HG03565 (cell line): ENCODE results near the gene KCNK18.
"Not testable (repeated sequence)": the region's sequence is repeated elsewhere in the genome, so short reads cannot be mapped to it uniquely, and the experiment has no call there.

Source experiments
- ATAC-seq: cut with Tn5 transposase; IDR thresholded peaks from one replicate; pipeline ENCODE4 v1.9.1; 2021; ENCODE audit warnings: mild to moderate bottlenecking, moderate library complexity; ENCODE audit not compliant: unreplicated experiment

The KCNK18 gene

GRCh38 chr10:117169480-117169879 lies 27.8 kb upstream of the KCNK18 start:
- ATAC-seq, result no peak

DNA sequence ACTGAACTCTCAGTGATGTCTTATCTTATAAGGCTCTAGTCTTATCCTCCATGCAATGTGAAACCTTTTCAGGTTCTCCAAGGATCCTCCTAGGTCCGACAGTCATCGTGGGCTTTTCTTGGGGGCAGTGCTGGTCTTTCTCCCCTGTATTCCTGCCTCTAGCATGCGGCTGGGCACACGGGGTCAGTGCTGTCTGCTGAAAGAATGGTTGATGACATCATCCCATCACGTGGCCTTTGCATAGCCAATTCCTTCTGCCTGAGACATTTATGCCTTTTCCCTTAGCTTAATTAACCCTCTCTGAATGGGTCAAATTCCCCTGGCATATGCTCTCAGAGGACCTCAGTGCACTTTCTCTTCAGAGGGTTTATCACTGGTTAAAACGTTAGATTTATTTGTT lies 27.0 kb upstream of the KCNK18 start:
- ATAC-seq, result no peak

GRCh38 chr10:117174439-117175214 lies 22.7 kb upstream of the KCNK18 start:
- ATAC-seq, result peak; percentile 79

GRCh38 chr10:117175215-117175900 lies 21.9 kb upstream of the KCNK18 start:
- peak; percentile 15 for ATAC-seq

GRCh38 chr10:117175901-117176534 lies 21.3 kb upstream of the KCNK18 start:
- no peak for ATAC-seq

DNA sequence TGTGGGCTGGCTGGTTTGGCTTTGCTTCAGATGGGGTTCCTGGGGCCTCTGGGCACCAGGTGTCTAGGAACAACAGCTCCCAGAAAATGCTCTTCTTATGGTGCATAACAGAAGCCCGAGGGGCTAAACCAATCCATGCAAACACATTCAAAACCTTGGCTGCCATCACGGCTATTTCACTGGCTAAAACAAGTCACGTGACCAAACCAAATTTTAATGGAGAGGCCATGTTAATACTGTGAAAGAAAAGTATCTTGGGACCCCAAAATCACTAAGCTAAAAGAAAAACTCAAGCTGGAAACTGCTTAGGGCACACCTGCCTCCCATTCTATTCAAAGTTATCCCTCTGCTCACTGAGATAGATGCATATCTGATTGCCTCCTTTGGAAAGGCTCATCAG lies 19.1 kb upstream of the KCNK18 start:
- no peak for ATAC-seq

DNA sequence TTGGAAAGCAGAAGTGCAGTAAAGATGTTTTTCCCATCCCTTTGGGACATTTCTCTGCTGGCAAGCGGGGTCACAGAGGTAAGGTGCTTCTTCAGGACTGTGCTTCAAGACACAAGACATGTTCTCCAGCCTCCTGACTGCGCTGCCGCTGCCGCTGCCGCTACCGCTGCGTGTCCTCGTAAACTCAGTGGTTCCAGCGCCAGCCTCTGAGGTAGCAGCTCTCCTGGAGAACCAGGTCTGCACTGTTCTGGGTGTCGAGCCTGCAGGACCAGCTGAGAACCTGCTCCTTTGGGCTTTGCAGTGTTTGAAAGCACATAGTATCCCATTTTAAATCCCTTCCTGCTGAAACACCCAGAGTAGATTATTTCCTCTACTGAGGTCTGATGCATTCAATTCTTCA lies 13.0 kb upstream of the KCNK18 start:
- ATAC-seq, result no peak

DNA sequence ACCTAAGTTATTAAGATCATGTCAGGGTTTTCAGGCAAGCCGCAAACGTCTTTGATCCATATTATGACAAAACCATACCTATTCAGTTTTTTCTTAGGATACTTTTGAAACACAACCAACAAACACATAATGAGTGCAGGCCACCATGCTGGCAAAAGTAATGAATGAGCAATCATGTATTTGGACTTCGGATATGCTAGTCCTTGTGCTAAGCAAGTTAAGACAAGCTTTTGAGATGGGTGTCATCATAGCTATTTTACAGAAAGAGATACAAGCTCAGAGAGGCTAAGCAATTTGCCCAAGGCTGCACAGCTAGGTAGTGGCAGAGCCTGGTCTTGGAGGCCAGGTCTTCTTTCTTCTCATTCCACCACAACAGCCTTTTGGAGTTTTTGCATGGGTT lies 12.5 kb upstream of the KCNK18 start:
- no peak for ATAC-seq

GRCh38 chr10:117185817-117186216 lies 11.5 kb upstream of the KCNK18 start:
- ATAC-seq, result not testable (repeated sequence)

DNA sequence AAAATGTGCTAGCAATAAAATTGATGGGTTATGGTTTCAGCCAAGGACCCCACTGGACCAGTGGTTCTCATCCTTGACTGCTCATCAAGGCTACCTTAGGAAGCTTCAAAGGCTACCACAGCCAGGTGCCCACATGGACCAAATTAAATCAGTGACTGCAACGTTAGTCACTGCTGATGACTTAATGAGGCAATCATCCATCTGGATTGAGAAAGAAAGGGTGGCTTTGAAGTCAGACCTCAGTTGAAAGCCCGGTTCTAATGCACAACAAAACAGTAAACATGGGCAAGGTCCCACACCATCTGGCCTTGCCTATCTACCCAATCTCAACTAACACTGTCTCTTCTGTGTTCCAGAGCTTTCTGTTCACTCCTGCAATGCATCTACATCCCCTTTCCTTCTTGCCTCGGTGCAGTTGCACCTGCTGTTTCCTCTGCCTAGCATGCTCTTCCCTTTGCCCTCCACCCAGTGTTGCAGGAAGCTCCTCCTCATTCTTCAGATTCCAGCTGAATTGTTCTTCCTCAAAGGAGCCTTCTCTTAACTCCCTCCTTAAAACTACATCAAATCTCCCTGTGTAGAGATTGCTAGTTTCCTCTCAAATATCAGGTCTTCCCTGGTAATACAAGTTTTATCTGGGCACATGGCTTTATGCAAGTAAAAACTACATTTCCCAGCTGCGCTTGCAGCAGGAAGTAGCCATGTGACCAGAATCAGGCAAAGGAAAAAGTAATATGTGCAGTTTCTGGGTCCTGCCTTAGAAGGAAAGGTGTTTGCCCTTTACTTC lies 10.3 kb upstream of the KCNK18 start:
- ATAC-seq, result no peak

GRCh38 chr10:117188371-117188770 lies 8.9 kb upstream of the KCNK18 start:
- ATAC-seq, result no peak

GRCh38 chr10:117189557-117189956 lies 7.7 kb upstream of the KCNK18 start:
- ATAC-seq, result no peak

DNA sequence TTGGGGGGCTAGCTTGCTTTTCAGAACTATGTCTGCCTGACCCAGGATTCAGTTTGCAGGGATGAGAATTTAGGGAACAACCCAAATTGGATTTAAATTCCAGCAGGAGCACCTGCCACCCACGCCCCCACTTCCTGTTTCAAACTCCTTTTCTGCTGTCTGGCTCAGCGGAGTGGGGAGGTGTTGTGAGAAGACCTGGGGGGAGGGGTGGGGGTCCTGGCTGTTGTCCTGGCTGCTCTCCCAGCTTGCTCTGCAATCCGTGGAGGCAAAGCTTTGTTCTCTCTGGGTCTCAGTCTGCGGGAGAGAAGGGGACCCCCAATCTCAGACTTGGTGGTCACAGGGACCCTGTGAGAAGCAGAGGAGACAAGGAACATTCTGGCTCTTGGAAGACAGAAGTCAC lies 799 bp downstream of the KCNK18 start:
- ATAC-seq, result no peak

- no peak for ATAC-seq
These were observed 4.5 kb downstream of the KCNK18 start for GRCh38 chr10:117201826-117202225.

- no peak for ATAC-seq
These were observed 7.0 kb downstream of the KCNK18 start for GRCh38 chr10:117204316-117204715.

DNA sequence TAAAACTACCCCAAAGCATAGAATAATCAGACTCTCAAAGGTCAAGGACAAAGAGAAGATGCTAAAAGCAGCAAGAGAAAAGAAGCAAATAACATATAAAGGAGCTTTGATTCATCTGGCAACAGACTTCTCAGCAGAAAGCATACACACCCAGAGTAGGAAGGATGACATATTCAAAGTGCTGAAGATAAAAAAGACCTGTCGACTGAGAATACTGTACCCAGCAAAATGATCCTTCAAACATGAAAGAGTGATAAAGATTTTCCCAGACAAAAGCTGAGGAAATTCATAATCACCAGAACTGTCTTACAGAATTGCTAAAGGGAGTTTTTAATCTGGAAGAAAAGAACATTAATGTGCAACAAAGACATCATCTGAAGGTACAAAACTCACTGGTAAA lies 14.9 kb downstream of the KCNK18 start:
- ATAC-seq, result no peak

DNA sequence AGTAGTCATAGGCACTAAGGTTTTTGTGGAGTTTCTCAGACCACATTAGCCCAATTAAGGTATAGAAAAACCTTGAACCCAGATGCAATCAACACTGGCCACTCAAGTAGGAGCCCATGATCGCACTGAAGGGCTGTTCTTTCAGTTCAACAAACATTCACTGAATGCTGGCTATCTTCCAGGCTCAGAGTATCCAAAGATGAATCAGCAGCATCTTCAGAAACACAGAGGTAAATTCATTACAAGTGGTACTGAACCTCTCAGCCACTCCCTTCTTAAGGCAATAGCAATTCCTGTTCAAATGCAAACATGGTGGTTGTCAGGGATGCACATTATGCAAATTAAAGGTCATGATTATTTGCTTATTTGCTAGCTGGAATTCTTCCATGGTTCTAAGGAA lies 17.1 kb downstream of the KCNK18 start:
- no peak for ATAC-seq

DNA sequence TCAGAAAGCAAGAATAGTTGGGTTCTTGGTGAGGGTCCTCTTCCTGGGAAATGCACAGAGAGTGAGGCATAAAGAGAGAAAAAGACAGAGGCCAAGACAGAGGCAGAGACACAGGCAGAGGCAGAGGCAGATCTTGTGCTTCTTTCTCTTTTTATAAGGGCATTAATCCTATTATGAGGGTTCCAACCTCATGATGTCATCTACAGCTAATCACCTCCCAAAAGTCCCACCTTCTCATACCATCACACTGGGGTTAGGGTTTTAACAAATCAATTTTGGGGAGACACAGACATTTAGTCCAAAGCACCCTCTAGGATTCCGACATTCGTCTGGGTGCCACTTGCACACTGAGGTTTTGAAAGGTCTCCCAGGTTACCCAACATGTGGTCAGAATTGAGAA lies 17.8 kb downstream of the KCNK18 start:
- no peak for ATAC-seq

- no peak for ATAC-seq
These were observed 18.7 kb downstream of the KCNK18 start for GRCh38 chr10:117216028-117216427.

- ATAC-seq, result peak; percentile 81
These were observed 19.4 kb downstream of the KCNK18 start for GRCh38 chr10:117216611-117217195.

DNA sequence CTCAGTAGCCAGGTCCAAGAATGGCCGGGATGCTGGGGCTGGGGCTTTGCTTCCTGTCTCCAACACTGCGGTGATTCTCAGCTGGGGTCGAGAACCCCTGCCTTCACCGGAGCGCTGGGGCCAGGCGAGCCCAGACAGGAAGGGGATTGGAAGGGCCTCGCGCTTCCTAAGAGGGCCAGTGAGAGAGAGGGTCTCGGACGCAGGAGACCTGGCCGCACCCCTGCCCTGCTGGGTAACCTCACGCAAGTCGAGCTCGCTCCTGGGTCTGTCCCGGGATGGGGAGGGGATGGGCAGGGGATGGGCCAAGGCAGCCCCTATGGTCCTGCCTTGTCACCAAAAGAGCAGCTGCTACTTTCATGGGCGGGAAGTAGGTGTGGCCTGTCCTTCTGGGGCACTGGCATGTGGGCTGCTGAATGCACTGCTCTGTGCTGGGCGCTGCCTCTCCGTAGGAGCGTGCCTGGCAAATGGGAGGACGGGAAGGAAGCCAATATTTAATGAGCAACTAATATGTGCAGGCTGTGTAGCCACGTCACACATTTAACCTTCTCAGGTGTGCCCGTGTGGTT lies 20.0 kb downstream of the KCNK18 start:
- no peak for ATAC-seq
